ENCODE measurements around the gene ANXA4. TPM values are rescaled to one million over a fixed set of nuclear protein-coding genes. Genes with fewer than 3 reads are reported as not detected.

The ANXA4 gene
- total and polyA plus RNA-seq, 2 of the 13 experiments (the other 11 are each of a cell fraction or from before 2014, with no cell fraction given), result 155 to 168 TPM

DNA sequence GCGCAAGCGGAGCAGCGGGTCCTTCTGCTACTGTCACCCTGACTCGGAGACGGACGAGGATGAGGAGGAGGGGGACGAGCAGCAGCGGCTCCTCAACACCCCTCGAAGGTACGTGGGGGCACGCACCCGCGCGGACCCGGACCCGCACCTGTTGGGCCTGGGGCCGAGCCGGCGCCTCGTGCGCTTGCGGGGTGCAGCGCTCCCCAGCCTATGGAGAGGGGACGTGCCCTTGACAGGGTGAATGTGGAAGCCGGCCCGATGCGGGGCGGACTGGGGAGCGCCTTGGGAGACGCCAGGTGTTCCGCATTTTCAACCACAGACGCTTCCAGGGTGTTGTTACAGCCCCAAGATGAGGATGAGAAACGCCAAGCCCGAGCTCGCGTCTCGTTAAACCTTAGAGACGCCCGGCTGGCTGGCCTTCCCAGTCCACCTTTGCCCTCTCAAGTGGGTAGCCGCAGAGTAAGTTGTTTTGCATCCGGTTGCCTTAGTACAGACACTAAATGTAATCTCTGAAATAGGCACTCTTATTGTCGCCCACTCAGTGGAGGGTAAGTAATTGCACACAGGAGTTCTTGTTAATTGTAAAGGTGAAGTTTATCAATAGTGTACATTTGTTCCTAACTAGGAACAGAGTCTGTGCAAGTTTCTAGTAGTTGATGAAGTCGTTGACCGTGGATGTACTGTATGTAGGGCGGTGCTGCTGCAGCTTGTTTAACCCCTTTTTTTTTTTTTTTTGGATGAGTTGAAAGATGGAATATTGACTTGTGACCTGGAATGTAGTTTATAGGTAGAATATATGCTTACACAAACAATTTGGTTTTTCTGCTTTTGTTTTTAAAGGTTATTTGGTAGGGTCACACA lies 88.3 kb downstream of the ANXA4 start (continued):
- no peak; the same call in 1 of the 2 replicates for TF ChIP-seq ZNF451 (CRISPR knock-in tag; IDR thresholded peaks at IDR 0.05)
- TF ChIP-seq POLR2AphosphoS2 (IDR thresholded peaks at IDR 0.05; ENCODE audit: low read depth, low read length), result no peak
- no peak for TF ChIP-seq POGZ (CRISPR knock-in tag; IDR thresholded peaks at IDR 0.05)
- TF ChIP-seq, protein P1, sequence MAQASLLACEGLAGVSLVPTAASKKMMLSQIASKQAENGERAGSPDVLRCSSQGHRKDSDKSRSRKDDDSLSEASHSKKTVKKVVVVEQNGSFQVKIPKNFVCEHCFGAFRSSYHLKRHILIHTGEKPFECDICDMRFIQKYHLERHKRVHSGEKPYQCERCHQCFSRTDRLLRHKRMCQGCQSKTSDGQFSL (CRISPR knock-in tag; IDR thresholded peaks at IDR 0.05), result no peak
- TF ChIP-seq ZNF496 (CRISPR knock-in tag; IDR thresholded peaks at IDR 0.05; ENCODE audit: insufficient replicate concordance), result no peak
- TF ChIP-seq, protein P2, sequence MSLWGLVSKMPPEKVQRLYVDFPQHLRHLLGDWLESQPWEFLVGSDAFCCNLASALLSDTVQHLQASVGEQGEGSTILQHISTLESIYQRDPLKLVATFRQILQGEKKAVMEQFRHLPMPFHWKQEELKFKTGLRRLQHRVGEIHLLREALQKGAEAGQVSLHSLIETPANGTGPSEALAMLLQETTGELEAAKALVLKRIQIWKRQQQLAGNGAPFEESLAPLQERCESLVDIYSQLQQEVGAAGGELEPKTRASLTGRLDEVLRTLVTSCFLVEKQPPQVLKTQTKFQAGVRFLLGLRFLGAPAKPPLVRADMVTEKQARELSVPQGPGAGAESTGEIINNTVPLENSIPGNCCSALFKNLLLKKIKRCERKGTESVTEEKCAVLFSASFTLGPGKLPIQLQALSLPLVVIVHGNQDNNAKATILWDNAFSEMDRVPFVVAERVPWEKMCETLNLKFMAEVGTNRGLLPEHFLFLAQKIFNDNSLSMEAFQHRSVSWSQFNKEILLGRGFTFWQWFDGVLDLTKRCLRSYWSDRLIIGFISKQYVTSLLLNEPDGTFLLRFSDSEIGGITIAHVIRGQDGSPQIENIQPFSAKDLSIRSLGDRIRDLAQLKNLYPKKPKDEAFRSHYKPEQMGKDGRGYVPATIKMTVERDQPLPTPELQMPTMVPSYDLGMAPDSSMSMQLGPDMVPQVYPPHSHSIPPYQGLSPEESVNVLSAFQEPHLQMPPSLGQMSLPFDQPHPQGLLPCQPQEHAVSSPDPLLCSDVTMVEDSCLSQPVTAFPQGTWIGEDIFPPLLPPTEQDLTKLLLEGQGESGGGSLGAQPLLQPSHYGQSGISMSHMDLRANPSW (CRISPR knock-in tag; IDR thresholded peaks at IDR 0.05; ENCODE audit: borderline replicate concordance), result no peak
- no peak for TF ChIP-seq PAWR (CRISPR knock-in tag; IDR thresholded peaks at IDR 0.05; ENCODE audit: borderline replicate concordance)
- TF ChIP-seq ZNF232 (CRISPR knock-in tag; IDR thresholded peaks at IDR 0.05; ENCODE audit: borderline replicate concordance), result no peak
- no peak for TF ChIP-seq ZNF552 (CRISPR knock-in tag; IDR thresholded peaks at IDR 0.05; ENCODE audit: borderline replicate concordance)
- TF ChIP-seq MAFG (CRISPR knock-in tag; IDR thresholded peaks at IDR 0.05), result peak; percentile 4; the same call in 1 of the 2 replicates
- TF ChIP-seq FOXJ3 (CRISPR knock-in tag; IDR thresholded peaks at IDR 0.05; ENCODE audit: borderline replicate concordance), result peak; percentile 28; the same call in 1 of the 2 replicates
- TF ChIP-seq, protein P3, sequence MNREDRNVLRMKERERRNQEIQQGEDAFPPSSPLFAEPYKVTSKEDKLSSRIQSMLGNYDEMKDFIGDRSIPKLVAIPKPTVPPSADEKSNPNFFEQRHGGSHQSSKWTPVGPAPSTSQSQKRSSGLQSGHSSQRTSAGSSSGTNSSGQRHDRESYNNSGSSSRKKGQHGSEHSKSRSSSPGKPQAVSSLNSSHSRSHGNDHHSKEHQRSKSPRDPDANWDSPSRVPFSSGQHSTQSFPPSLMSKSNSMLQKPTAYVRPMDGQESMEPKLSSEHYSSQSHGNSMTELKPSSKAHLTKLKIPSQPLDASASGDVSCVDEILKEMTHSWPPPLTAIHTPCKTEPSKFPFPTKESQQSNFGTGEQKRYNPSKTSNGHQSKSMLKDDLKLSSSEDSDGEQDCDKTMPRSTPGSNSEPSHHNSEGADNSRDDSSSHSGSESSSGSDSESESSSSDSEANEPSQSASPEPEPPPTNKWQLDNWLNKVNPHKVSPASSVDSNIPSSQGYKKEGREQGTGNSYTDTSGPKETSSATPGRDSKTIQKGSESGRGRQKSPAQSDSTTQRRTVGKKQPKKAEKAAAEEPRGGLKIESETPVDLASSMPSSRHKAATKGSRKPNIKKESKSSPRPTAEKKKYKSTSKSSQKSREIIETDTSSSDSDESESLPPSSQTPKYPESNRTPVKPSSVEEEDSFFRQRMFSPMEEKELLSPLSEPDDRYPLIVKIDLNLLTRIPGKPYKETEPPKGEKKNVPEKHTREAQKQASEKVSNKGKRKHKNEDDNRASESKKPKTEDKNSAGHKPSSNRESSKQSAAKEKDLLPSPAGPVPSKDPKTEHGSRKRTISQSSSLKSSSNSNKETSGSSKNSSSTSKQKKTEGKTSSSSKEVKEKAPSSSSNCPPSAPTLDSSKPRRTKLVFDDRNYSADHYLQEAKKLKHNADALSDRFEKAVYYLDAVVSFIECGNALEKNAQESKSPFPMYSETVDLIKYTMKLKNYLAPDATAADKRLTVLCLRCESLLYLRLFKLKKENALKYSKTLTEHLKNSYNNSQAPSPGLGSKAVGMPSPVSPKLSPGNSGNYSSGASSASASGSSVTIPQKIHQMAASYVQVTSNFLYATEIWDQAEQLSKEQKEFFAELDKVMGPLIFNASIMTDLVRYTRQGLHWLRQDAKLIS (CRISPR knock-in tag; IDR thresholded peaks at IDR 0.05), result no peak
- TF ChIP-seq ZNF33B (CRISPR knock-in tag; IDR thresholded peaks at IDR 0.05), result no peak; the same call in 1 of the 2 replicates
- TF ChIP-seq HES4 (CRISPR knock-in tag; IDR thresholded peaks at IDR 0.05; ENCODE audit: borderline replicate concordance), result no peak; the same call in 1 of the 2 replicates
- TF ChIP-seq, protein P4, sequence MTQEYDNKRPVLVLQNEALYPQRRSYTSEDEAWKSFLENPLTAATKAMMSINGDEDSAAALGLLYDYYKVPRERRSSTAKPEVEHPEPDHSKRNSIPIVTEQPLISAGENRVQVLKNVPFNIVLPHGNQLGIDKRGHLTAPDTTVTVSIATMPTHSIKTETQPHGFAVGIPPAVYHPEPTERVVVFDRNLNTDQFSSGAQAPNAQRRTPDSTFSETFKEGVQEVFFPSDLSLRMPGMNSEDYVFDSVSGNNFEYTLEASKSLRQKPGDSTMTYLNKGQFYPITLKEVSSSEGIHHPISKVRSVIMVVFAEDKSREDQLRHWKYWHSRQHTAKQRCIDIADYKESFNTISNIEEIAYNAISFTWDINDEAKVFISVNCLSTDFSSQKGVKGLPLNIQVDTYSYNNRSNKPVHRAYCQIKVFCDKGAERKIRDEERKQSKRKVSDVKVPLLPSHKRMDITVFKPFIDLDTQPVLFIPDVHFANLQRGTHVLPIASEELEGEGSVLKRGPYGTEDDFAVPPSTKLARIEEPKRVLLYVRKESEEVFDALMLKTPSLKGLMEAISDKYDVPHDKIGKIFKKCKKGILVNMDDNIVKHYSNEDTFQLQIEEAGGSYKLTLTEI (CRISPR knock-in tag; conservative IDR thresholded peaks at IDR 0.05), result no peak
- TF ChIP-seq ATM (IDR thresholded peaks at IDR 0.05; ENCODE audit: borderline replicate concordance), result no peak
- no peak for TF ChIP-seq ZFAT (CRISPR knock-in tag; conservative IDR thresholded peaks at IDR 0.05)
- 0 out of 2 replicates have a peak, but pooled peaks have one; percentile 71 for TF ChIP-seq ARID2 (CRISPR knock-in tag; IDR thresholded peaks at IDR 0.05; ENCODE audit: borderline replicate concordance)
- TF ChIP-seq NCOR1 (IDR thresholded peaks at IDR 0.05; ENCODE audit: borderline replicate concordance, low read length), result no peak
- TF ChIP-seq ZNF329 (CRISPR knock-in tag; IDR thresholded peaks at IDR 0.05; ENCODE audit: low read depth), result no peak

Measured in HepG2 (cell line).